ENCODE measurements around the gene NDUFS8. TPM values are rescaled to one million over a fixed set of nuclear protein-coding genes. Genes with fewer than 3 reads are reported as not detected.

The NDUFS8 gene
- total and polyA plus RNA-seq, 10 of the 15 experiments (the other 5 are each of a cell fraction or from before 2014, with no cell fraction given) = 17.6 to 308 (median 120) TPM

- TF ChIP-seq, protein P1, sequence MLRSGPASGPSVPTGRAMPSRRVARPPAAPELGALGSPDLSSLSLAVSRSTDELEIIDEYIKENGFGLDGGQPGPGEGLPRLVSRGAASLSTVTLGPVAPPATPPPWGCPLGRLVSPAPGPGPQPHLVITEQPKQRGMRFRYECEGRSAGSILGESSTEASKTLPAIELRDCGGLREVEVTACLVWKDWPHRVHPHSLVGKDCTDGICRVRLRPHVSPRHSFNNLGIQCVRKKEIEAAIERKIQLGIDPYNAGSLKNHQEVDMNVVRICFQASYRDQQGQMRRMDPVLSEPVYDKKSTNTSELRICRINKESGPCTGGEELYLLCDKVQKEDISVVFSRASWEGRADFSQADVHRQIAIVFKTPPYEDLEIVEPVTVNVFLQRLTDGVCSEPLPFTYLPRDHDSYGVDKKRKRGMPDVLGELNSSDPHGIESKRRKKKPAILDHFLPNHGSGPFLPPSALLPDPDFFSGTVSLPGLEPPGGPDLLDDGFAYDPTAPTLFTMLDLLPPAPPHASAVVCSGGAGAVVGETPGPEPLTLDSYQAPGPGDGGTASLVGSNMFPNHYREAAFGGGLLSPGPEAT (IDR thresholded peaks at IDR 0.05; ENCODE audit: low read depth) = no peak
- TF ChIP-seq, protein P2, sequence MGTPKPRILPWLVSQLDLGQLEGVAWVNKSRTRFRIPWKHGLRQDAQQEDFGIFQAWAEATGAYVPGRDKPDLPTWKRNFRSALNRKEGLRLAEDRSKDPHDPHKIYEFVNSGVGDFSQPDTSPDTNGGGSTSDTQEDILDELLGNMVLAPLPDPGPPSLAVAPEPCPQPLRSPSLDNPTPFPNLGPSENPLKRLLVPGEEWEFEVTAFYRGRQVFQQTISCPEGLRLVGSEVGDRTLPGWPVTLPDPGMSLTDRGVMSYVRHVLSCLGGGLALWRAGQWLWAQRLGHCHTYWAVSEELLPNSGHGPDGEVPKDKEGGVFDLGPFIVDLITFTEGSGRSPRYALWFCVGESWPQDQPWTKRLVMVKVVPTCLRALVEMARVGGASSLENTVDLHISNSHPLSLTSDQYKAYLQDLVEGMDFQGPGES (IDR thresholded peaks at IDR 0.05) = no peak
- TF ChIP-seq ZBTB40 (IDR thresholded peaks at IDR 0.05; ENCODE audit: borderline replicate concordance) = no peak
- TF ChIP-seq E2F4 (IDR thresholded peaks at IDR 0.05; ENCODE audit: low read depth, low read length) = no peak
- TF ChIP-seq SP1 (IDR thresholded peaks at IDR 0.05; ENCODE audit: low read depth, low read length) = no peak
Observed at GRCh38 chr11:68066742-68067141, 36.3 kb downstream of the NDUFS8 start (continued).

Measured in GM12878 (cell line).